HCT116 (cell line): ENCODE measurements around the gene PIK3CD. TPM values are rescaled to one million over a fixed set of nuclear protein-coding genes. Genes with fewer than 3 reads are reported as not detected.

Experiments used
- ATAC-seq: fragments of 200-7000 bp; cut with Tn5 transposase; 2 replicates; pipeline ENCODE4 v1.9.1; 2020; ENCODE audit warnings: mild to moderate bottlenecking, moderate library complexity
- BruUV-seq: library from RNA; stranded (reverse); fragments of 400-500 nt; replicated peaks from 2 replicates; lab custom pipeline; 2021; lab: Mats Ljungman, UMichigan
- CTCF ChIA-PET: fragments of 300-600 bp; sonication (Branson Sonifier 250); formaldehyde crosslinking; loops from one replicate; lab custom pipeline; 2021; ENCODE audit warnings: antibody characterized with exemption; lab: Charles Lee
- POLR2A ChIA-PET: fragments of 300-600, 350-600 bp; sonication (Branson Sonifier 250); formaldehyde crosslinking; loops from one replicate; lab custom pipeline; 2021; ENCODE audit warnings: antibody characterized with exemption; lab: Charles Lee
- RAD21 ChIA-PET, 2 experiments: fragments of 300-600 bp; sonication (Branson Sonifier 250); formaldehyde crosslinking; loops; one replicate each; lab custom pipeline; 2023; ENCODE audit warnings: low total read pairs in 2 of 2; ENCODE audit not compliant: uncharacterized antibody in 2 of 2, unreplicated experiment in 2 of 2, low non-redundant PET in 1 of 2; lab: Charles Lee
- DNase-seq: peaks from one replicate; pipeline ENCODE4 v3.0.0-alpha.2; 2010; ENCODE audit warnings: low read depth, low spot score
- H2AFZ ChIP-seq: fragments of 200-600 bp; shearing (Covaris generic), sonication (generic); 2 replicates; pipeline ENCODE4 v1.6.1; 2017; ENCODE audit warnings: low read depth, mixed run types, mixed read lengths, antibody characterized with exemption, low read length; ENCODE audit not compliant: poor library complexity, severe bottlenecking
- H3K27ac ChIP-seq: 2 replicates; pipeline ENCODE4 v1.5.1; 2012; ENCODE audit warnings: low read depth, low read length
- H3K27me3 ChIP-seq: fragments of 200-600 bp; sonication (generic); 2 replicates; pipeline ENCODE4 v1.6.1; 2016; ENCODE audit warnings: mixed run types, low read length, mixed read lengths; ENCODE audit not compliant: insufficient read depth
- H3K36me3 ChIP-seq, 2 experiments: fragments of 200-500 bp in 1 of 2; fragments of 200-600 bp in 1 of 2; sonication (Bioruptor generic) in 1 of 2; sonication (generic) in 1 of 2; 2 replicates each; pipeline versions ENCODE4 v1.5.1 to v1.6.1; 2014 to 2016; ENCODE audit warnings: low read length in 2 of 2, inconsistent platforms in 1 of 2, mixed read lengths in 1 of 2, mixed run types in 1 of 2; ENCODE audit not compliant: insufficient read depth in 2 of 2, control insufficient read depth in 1 of 2
- H3K4me1 ChIP-seq, 2 experiments: fragments of 200-600 bp in 1 of 2; sonication (generic) in 1 of 2; 2 replicates each; pipeline versions ENCODE4 v1.5.1 to v1.6.1; 2012 to 2017; ENCODE audit warnings: low read length in 2 of 2, inconsistent platforms in 1 of 2, mild to moderate bottlenecking in 1 of 2, mixed read lengths in 1 of 2, mixed run types in 1 of 2, moderate library complexity in 1 of 2; ENCODE audit not compliant: insufficient read depth in 2 of 2, control insufficient read depth in 1 of 2
- H3K4me2 ChIP-seq: fragments of 200-600 bp; sonication (generic); 2 replicates; pipeline ENCODE4 v1.6.1; 2017; ENCODE audit warnings: mixed run types, low read length, mixed read lengths
- H3K4me3 ChIP-seq, 2 experiments: fragments of 200-600 bp in 1 of 2; sonication (generic) in 1 of 2; replicated peaks in 1 of 2; 2 replicates each; pipeline ENCODE4 v1.5.1; 2011 to 2016; ENCODE audit warnings: low read length in 2 of 2, control low read depth in 1 of 2, low read depth in 1 of 2, mild to moderate bottlenecking in 1 of 2, mixed read lengths in 1 of 2, mixed run types in 1 of 2
- H3K79me2 ChIP-seq: fragments of 200-600 bp; sonication (generic); 2 replicates; pipeline ENCODE4 v1.6.1; 2017; ENCODE audit warnings: mild to moderate bottlenecking, mixed run types, low read length, moderate library complexity, mixed read lengths; ENCODE audit not compliant: insufficient read depth
- H3K9ac ChIP-seq: fragments of 200-600 bp; sonication (generic); 2 replicates; pipeline ENCODE4 v1.6.1; 2016; ENCODE audit warnings: low read length, mixed read lengths
- H3K9me2 ChIP-seq: fragments of 200-600 bp; sonication (generic), shearing (Covaris generic); 2 replicates; pipeline ENCODE4 v1.6.1; 2017; ENCODE audit warnings: mixed run types, mild to moderate bottlenecking, moderate library complexity; ENCODE audit not compliant: insufficient read depth
- H3K9me3 ChIP-seq, 2 experiments: fragments of 200-500 bp in 1 of 2; fragments of 200-600 bp in 1 of 2; sonication (Bioruptor generic) in 1 of 2; sonication (generic) in 1 of 2; 2 replicates each; pipeline ENCODE4 v1.6.1; 2014 to 2017; ENCODE audit warnings: low read length in 2 of 2, mixed read lengths in 2 of 2, inconsistent platforms in 1 of 2, low read depth in 1 of 2, mild to moderate bottlenecking in 1 of 2, mixed run types in 1 of 2, moderate library complexity in 1 of 2; ENCODE audit not compliant: control insufficient read depth in 1 of 2, insufficient read depth in 1 of 2
- H4K20me1 ChIP-seq: fragments of 200-600 bp; sonication (generic), shearing (Covaris generic); 2 replicates; pipeline ENCODE4 v1.6.1; 2017; ENCODE audit warnings: mixed run types, mild to moderate bottlenecking, moderate library complexity; ENCODE audit not compliant: insufficient read depth
- ATF3 ChIP-seq: IDR thresholded peaks from 2 replicates; pipeline ENCODE4 v1.6.1; 2012
- CBX3 ChIP-seq: IDR thresholded peaks from 2 replicates; pipeline ENCODE4 v1.6.1; 2012; ENCODE audit warnings: low read depth
- CEBPB ChIP-seq: IDR thresholded peaks from 2 replicates; pipeline ENCODE4 v1.6.1; 2012; ENCODE audit warnings: low read depth
- ELF1 ChIP-seq: IDR thresholded peaks from 2 replicates; pipeline ENCODE4 v1.6.1; 2012; ENCODE audit warnings: low read depth, borderline replicate concordance
- EZH2 ChIP-seq: fragments of 200-600 bp; sonication (generic); IDR thresholded peaks from 2 replicates; pipeline ENCODE4 v1.6.1; 2017; ENCODE audit warnings: antibody characterized with exemption, mixed run types
- EZH2phosphoT487 ChIP-seq: fragments of 200-600 bp; IDR thresholded peaks from 2 replicates; pipeline ENCODE4 v1.6.1; 2018; ENCODE audit warnings: antibody characterized with exemption, borderline replicate concordance
- POLR2A ChIP-seq: IDR thresholded peaks from 2 replicates; pipeline ENCODE4 v1.7.0; 2011; ENCODE audit warnings: borderline replicate concordance; ENCODE audit not compliant: insufficient read depth, insufficient read length; ENCODE audit errors: extremely low read depth
- POLR2AphosphoS5 ChIP-seq: IDR thresholded peaks from 2 replicates; pipeline ENCODE4 v1.6.1; 2011; ENCODE audit warnings: mild to moderate bottlenecking, low read depth, low read length, moderate library complexity
- RAD21 ChIP-seq: IDR thresholded peaks from 2 replicates; pipeline ENCODE4 v1.6.1; 2012; ENCODE audit warnings: low read depth, mild to moderate bottlenecking
- SP1 ChIP-seq: IDR thresholded peaks from 2 replicates; pipeline ENCODE4 v1.6.1; 2012; ENCODE audit warnings: low read depth
- SRF ChIP-seq: IDR thresholded peaks from 2 replicates; pipeline ENCODE4 v1.6.1; 2012; ENCODE audit warnings: low read depth
- YY1 ChIP-seq: IDR thresholded peaks from 2 replicates; pipeline ENCODE4 v1.6.1; 2011; ENCODE audit warnings: low read length, low read depth, moderate library complexity, mild to moderate bottlenecking; ENCODE audit not compliant: insufficient replicate concordance; ENCODE audit errors: extremely low read depth
- ZBTB33 ChIP-seq: IDR thresholded peaks from 2 replicates; pipeline ENCODE4 v1.6.1; 2011; ENCODE audit warnings: mild to moderate bottlenecking, low read length, moderate library complexity; ENCODE audit not compliant: insufficient replicate concordance; ENCODE audit errors: extremely low read depth
- ZNF274 ChIP-seq: fragments of 200-500 bp; sonication (Bioruptor generic); IDR thresholded peaks from 2 replicates; pipeline ENCODE4 v1.6.1; 2014; ENCODE audit warnings: mild to moderate bottlenecking, low read depth, low read length, inconsistent platforms
- intact Hi-C: fragments of 100-400 bp; cut with micrococcal nuclease; formaldehyde crosslinking; loops from 2 replicates; pipeline ENCODE4 v1.10.0; 2022
- total RNA-seq: library from RNA; stranded (reverse); gene quantifications from one replicate; pipeline ENCODE4 v1.2.1, GENCODE V29; 2021; ENCODE audit not compliant: unreplicated experiment
- TF ChIP-seq, protein P1 (sequence below), 3 experiments: fragments of 200-600 bp in 1 of 3; sonication (generic) in 1 of 3; IDR thresholded peaks in 2 of 3; conservative IDR thresholded peaks in 1 of 3; 2 replicates each; pipeline ENCODE4 v1.5.1; 2012 to 2017; ENCODE audit warnings: low read depth in 2 of 3, low read length in 2 of 3, antibody characterized with exemption in 1 of 3, borderline replicate concordance in 1 of 3, control low read depth in 1 of 3, mild to moderate bottlenecking in 1 of 3, mixed read lengths in 1 of 3, mixed run types in 1 of 3, moderate library complexity in 1 of 3; ENCODE audit not compliant: insufficient read depth in 1 of 3

PIK3CD gene
- total RNA-seq, 1 experiment from 2014 or later: 9.2 TPM

DNA sequence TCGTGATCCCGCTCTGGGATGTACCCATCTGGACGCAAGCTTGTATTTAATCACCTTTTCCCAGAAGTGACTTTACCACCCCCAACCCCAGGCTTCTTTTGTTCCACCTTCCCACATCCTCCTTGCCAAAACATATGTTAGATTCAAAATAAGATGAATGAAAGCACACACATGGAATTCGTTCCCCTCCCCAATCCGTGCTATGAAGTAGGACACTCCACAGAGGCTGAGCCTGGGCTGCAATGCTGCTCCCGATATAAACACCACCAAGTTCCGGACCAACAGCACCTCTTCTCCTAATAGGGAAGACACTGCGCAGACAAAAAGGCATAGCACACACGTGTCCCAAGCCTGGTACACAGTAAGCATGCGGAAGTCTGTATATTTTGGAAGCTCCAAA lies 86.1 kb downstream of the PIK3CD start:
- Histone ChIP-seq H3K9me3 (no peaks in the 10 kb centered on the region), H4K20me1 (no peaks in the 10 kb centered on the region), H3K36me3 (peaks cover 27 to 50% of the 10 kb centered on the region in 2 experiments), H3K9me2 (no peaks in the 10 kb centered on the region), H3K4me3 (no peak overlapping the region), H3K27me3 (no peaks in the 10 kb centered on the region), H3K27ac (no peak overlapping the region), H3K9ac (no peak overlapping the region), H3K4me1 (no peaks in the 10 kb centered on the region), H3K4me2 (no peak overlapping the region), H2AFZ (no peak overlapping the region), H3K79me2 (no peaks in the 10 kb centered on the region)
- DNase-seq (no peak), ATAC-seq (no peak)
- ChIA-PET CTCF (no interaction called here), RAD21 (no interaction called here), POLR2A (no interaction called here)
- BruUV-seq: no TSS peak
- intact Hi-C loops: no loop called here
- TF ChIP-seq ELF1: no peak
- TF ChIP-seq POLR2AphosphoS5: no peak
- no peak for TF ChIP-seq ZNF274
- TF ChIP-seq SRF: no peak
- no peak for TF ChIP-seq SP1
- no peak for TF ChIP-seq CEBPB
- no peak for TF ChIP-seq YY1
- no peak for TF ChIP-seq EZH2phosphoT487

DNA sequence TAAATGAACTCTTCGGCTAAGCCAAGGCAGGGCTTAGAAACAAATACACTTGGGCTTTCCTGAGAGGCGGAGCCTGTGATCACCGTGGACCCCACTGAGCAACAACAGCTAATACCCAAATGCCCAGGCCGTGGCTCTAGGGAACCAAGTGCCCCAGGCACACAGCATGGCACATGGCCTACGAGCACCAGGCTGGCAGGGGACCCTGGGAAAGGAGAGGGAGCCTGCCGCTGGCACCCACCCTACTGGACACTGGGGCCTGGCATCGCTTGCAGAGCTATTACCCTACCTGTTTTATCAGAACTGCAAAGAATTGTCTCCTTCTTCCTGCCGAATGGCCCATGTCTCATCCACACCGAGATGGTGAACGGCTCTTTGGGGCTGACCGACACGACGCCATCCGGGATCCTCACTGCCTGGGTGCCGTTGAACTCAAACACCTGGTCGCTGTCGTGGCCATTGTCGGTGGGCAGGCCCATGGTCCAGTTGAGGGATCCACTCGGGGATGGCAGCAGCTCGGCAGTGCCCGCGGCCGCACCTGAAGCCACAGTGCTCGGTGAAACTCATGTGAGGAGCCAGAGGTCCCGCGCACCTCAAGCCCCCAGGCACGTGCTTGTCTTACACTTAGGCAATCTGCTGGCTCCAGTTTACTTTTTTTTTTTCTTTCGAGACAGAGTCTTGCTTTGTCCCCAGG lies 92.7 kb downstream of the PIK3CD start:
- ATAC-seq: no peak
- Histone ChIP-seq H3K9me2 (no peaks in the 10 kb centered on the region), H2AFZ (no peak overlapping the region), H3K9me3 (no peaks in the 10 kb centered on the region), H3K4me3 (no peak overlapping the region), H3K27ac (no peak overlapping the region), H3K4me1 (no peaks in the 10 kb centered on the region), H3K36me3 (peaks cover 26 to 29% of the 10 kb centered on the region in 2 experiments; a peak in 3 of 4 replicates), H3K4me2 (no peak overlapping the region), H3K27me3 (no peaks in the 10 kb centered on the region), H3K9ac (no peak overlapping the region), H3K79me2 (no peaks in the 10 kb centered on the region), H4K20me1 (no peaks in the 10 kb centered on the region)
- no peak for DNase-seq
- BruUV-seq: no TSS peak
- intact Hi-C loops: no loop called here
- ChIA-PET RAD21 (no interaction called here), CTCF (no interaction called here), POLR2A (no interaction called here)
- TF ChIP-seq ELF1 (no peak), ATF3 (no peak), RAD21 (no peak), CBX3 (no peak), POLR2A (no peak), EZH2 (no peak), ZBTB33 (no peak)
- TF ChIP-seq, protein P1, sequence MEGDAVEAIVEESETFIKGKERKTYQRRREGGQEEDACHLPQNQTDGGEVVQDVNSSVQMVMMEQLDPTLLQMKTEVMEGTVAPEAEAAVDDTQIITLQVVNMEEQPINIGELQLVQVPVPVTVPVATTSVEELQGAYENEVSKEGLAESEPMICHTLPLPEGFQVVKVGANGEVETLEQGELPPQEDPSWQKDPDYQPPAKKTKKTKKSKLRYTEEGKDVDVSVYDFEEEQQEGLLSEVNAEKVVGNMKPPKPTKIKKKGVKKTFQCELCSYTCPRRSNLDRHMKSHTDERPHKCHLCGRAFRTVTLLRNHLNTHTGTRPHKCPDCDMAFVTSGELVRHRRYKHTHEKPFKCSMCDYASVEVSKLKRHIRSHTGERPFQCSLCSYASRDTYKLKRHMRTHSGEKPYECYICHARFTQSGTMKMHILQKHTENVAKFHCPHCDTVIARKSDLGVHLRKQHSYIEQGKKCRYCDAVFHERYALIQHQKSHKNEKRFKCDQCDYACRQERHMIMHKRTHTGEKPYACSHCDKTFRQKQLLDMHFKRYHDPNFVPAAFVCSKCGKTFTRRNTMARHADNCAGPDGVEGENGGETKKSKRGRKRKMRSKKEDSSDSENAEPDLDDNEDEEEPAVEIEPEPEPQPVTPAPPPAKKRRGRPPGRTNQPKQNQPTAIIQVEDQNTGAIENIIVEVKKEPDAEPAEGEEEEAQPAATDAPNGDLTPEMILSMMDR (IDR thresholded peaks at IDR 0.05 in 2 of 3, conservative IDR thresholded peaks at IDR 0.05 in 1 of 3; ENCODE audit: borderline replicate concordance in 1 of 3, insufficient read depth in 1 of 3, low read depth in 2 of 3, low read length in 2 of 3): no peak
